Testis (tissue), 2 donors: Measurements from ENCODE around the gene CACNB4.

Source experiments
- POLR2A ChIP-seq: fragments of 450-650 bp; IDR thresholded peaks from one replicate; pipeline ENCODE4 v1.6.1; 2017; ENCODE audit warnings: antibody characterized with exemption, mild to moderate bottlenecking, moderate library complexity
- TF ChIP-seq, protein P1 (sequence below), 3 experiments: fragments of 450-650 bp in 2 of 3; fragments of 200-600 bp in 1 of 3; sonication (generic) in 1 of 3; IDR thresholded peaks; one replicate each; pipeline ENCODE4 v1.5.1; 2016 to 2019; ENCODE audit warnings: antibody characterized with exemption in 3 of 3, mild to moderate bottlenecking in 2 of 3, moderate library complexity in 1 of 3

DNA sequence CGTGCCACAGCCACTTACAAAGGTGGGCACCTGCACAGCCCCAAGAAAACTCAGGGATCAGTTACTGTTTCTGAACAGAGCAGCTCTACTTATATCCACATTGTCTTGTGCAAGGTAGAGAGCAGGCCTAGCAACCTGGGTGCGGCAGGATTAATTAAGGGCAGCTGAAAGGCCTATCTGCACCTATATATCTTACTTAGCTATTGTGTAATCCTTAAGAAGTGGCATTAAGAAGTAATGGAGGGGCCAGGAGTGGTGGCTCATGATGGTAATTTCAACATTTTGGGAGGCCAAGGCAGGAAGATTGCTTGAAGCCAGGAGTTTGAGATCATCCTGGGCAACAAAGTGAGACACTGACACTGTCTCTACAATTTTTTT lies 257.8 kb downstream of the CACNB4 start:
- TF ChIP-seq, protein P1, sequence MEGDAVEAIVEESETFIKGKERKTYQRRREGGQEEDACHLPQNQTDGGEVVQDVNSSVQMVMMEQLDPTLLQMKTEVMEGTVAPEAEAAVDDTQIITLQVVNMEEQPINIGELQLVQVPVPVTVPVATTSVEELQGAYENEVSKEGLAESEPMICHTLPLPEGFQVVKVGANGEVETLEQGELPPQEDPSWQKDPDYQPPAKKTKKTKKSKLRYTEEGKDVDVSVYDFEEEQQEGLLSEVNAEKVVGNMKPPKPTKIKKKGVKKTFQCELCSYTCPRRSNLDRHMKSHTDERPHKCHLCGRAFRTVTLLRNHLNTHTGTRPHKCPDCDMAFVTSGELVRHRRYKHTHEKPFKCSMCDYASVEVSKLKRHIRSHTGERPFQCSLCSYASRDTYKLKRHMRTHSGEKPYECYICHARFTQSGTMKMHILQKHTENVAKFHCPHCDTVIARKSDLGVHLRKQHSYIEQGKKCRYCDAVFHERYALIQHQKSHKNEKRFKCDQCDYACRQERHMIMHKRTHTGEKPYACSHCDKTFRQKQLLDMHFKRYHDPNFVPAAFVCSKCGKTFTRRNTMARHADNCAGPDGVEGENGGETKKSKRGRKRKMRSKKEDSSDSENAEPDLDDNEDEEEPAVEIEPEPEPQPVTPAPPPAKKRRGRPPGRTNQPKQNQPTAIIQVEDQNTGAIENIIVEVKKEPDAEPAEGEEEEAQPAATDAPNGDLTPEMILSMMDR (IDR thresholded peaks at IDR 0.05) = no peak
- TF ChIP-seq POLR2A = no peak
